Upper lobe of right lung (tissue), 1 donor: Measurements from ENCODE around the gene C2CD2. TPM values are rescaled to one million over a fixed set of nuclear protein-coding genes. Genes with fewer than 3 reads are reported as not detected.

Experiments used
- ATAC-seq: fragments of 200-7000 bp; cut with Tn5 transposase; one replicate; pipeline ENCODE4 v1.9.1; 2020; ENCODE audit warnings: mild to moderate bottlenecking, moderate library complexity
- DNase-seq: peaks from one replicate; pipeline ENCODE4 v3.0.0-alpha.2; 2020
- H3K27ac ChIP-seq: fragments of 200-600 bp; one replicate; pipeline ENCODE4 v1.8.0; 2022
- H3K27me3 ChIP-seq: fragments of 200-600 bp; one replicate; pipeline ENCODE4 v1.8.0; 2022; ENCODE audit warnings: mild to moderate bottlenecking
- H3K36me3 ChIP-seq: fragments of 200-600 bp; one replicate; pipeline ENCODE4 v1.8.0; 2022
- H3K4me1 ChIP-seq: fragments of 200-600 bp; one replicate; pipeline ENCODE4 v1.8.0; 2022
- H3K4me3 ChIP-seq: fragments of 200-600 bp; one replicate; pipeline ENCODE4 v1.8.0; 2022; ENCODE audit warnings: mild to moderate bottlenecking
- H3K9me3 ChIP-seq: fragments of 200-600 bp; one replicate; pipeline ENCODE4 v1.8.0; 2022
- intact Hi-C: fragments of 100-400 bp; cut with DNase I; formaldehyde crosslinking; loops from one replicate; pipeline ENCODE4 v1.11.0; 2022
- total RNA-seq: library from RNA; stranded (reverse); fragmentation: NEBNext Ultra II Directional; extraction: Animal tissue kit (Norgen Biotek cat#: 25700); gene quantifications from one replicate; pipeline ENCODE4 v1.2.1, GENCODE V29; 2021
- TF ChIP-seq, protein P1 (sequence below): fragments of 200-600 bp; IDR thresholded peaks from one replicate; pipeline ENCODE4 v1.8.0; 2022; ENCODE audit warnings: antibody characterized with exemption
- donor health status: DM: no; HTN: yes; CAD: no; lungs with severe emphysema.

The C2CD2 gene
- total RNA-seq, 1 donor from 2014 or later = 26.4 TPM

DNA sequence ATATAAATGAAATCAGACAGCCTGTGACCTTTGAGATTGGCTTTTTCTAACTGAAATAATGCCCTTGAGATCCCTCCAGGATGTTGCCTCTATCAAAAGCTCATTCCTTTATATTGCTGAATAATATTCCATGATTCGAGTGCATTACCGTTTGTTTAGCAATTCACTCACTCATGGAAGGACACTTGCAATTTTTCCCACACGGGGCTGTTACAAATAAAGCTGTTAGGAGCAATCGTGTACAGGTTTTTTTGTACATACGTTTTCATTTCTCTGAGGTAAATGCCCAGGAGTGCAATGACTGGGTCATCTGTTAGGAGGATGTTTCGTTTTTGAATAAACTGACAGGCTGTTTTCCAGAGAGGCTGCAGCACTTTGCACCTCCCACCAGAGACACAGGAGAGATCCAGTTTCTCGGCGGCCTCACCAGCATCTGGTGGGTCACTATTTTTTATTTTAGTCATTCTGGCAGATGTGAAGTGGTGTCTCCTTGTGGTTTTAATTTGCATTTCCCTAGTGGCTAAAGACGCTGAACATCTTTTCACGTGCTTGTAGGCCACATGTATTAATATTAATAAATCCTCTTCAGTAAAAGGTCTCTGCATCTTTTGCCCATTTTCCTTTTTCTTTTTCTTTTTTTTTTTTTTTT, 85.6 kb downstream of the C2CD2 start:
- Histone ChIP-seq H3K4me1 (no peaks in the 10 kb centered on the region), H3K4me3 (no peak overlapping the region), H3K27me3 (no peaks in the 10 kb centered on the region), H3K36me3 (no peaks in the 10 kb centered on the region), H3K27ac (no peak overlapping the region), H3K9me3 (no peaks in the 10 kb centered on the region)
- ATAC-seq (no peak), DNase-seq (no peak)
- TF ChIP-seq, protein P1, sequence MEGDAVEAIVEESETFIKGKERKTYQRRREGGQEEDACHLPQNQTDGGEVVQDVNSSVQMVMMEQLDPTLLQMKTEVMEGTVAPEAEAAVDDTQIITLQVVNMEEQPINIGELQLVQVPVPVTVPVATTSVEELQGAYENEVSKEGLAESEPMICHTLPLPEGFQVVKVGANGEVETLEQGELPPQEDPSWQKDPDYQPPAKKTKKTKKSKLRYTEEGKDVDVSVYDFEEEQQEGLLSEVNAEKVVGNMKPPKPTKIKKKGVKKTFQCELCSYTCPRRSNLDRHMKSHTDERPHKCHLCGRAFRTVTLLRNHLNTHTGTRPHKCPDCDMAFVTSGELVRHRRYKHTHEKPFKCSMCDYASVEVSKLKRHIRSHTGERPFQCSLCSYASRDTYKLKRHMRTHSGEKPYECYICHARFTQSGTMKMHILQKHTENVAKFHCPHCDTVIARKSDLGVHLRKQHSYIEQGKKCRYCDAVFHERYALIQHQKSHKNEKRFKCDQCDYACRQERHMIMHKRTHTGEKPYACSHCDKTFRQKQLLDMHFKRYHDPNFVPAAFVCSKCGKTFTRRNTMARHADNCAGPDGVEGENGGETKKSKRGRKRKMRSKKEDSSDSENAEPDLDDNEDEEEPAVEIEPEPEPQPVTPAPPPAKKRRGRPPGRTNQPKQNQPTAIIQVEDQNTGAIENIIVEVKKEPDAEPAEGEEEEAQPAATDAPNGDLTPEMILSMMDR = no peak
- intact Hi-C loops = no loop called here

DNA sequence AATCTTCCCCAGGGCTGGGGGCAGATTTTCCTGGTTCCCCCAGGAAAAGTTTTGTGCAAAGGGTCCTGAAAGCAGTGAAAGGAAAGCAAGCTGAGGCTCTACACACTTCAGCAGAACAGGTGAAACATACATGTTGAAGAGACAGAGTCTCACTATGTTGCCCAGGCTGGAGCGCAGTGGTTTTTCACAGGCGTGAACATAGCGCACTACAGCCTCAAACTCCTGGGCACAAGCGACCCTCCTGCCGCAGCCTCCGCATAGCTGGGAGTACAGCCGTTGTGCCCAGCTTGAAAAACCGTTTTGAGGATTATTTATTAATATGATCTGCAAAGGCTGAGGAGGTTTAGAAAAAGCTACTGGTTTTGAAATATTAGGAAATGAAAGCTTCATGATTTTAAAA, 86.5 kb downstream of the C2CD2 start:
- Histone ChIP-seq H3K4me3 (no peak overlapping the region), H3K27ac (no peak overlapping the region), H3K36me3 (no peaks in the 10 kb centered on the region), H3K9me3 (no peaks in the 10 kb centered on the region), H3K4me1 (no peaks in the 10 kb centered on the region), H3K27me3 (no peaks in the 10 kb centered on the region)
- ATAC-seq = no peak
- DNase-seq = no peak
- intact Hi-C loops = no loop called here
- TF ChIP-seq, protein P1 = no peak

DNA sequence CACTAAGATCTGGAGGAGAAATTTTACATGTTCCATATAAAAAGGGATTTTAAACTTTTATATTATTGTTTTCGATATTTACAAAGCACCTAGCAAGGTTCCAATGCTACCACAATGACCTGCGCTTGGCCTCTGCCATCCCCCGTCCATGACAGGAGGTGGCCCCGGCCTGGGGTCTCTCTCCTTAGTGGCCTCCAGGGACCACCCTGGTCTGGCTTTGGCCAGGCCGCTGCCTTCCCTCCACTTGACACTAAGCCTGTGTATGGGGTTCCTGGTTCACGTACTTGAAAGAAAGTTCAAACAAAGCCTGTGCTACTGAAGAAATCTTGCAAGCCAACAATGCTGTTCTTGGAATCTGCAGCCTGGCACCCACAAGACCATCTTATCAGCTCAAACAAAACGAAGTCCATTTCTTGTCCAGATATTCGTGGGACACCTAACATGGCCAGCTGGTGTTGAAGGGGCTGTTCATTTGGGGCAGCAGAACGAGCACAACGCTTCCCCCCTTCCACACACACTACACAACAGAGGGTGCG, 87.5 kb downstream of the C2CD2 start:
- Histone ChIP-seq H3K27me3 (no peaks in the 10 kb centered on the region), H3K4me1 (no peaks in the 10 kb centered on the region), H3K4me3 (no peak overlapping the region), H3K36me3 (no peaks in the 10 kb centered on the region), H3K27ac (no peak overlapping the region), H3K9me3 (no peaks in the 10 kb centered on the region)
- ATAC-seq = peak; percentile 37
- DNase-seq = no peak
- TF ChIP-seq, protein P1 = no peak
- intact Hi-C loops = no loop called here

DNA sequence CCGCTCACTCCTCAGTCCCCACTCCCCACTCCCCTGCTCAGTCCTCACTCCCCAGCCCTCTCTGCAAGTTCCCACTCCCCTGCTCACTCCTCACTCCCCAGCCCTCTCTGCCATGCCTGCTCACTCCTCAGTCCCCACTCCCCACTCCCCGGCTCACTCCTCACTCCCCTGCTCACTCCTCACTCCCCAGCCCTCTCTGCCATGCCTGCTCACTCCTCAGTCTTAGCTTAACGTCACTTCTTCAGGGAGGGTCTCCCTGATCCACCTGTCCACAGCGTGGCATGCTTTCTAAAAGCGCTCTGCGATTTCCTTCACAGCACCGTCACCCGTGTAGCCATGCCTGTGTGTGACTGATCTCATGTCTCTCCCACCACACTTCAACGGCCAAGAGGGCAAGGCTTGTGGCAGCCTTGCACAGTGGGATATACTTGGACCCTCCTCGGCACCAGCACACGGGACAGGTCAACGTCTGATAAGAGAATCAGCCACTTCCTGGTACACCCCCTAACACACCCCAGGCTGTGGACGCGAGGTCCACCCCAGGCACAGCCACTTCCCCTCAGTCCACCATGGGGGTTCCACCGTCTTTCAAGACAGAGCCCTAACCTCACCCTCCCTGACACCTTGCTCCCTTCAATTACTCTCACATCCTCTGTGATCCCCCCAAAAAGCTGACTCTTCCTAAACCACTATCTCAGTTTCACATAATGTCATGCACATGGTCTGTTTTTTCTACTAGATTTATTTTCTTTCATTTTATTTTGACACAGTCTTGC, 88.6 kb downstream of the C2CD2 start:
- Histone ChIP-seq H3K27ac (no peak overlapping the region), H3K36me3 (no peaks in the 10 kb centered on the region), H3K4me3 (no peak overlapping the region), H3K27me3 (no peaks in the 10 kb centered on the region), H3K4me1 (no peaks in the 10 kb centered on the region), H3K9me3 (no peaks in the 10 kb centered on the region)
- DNase-seq (peak; percentile 48), ATAC-seq (peak; percentile 10)
- TF ChIP-seq, protein P1 = no peak
- intact Hi-C loops = no loop called here

DNA sequence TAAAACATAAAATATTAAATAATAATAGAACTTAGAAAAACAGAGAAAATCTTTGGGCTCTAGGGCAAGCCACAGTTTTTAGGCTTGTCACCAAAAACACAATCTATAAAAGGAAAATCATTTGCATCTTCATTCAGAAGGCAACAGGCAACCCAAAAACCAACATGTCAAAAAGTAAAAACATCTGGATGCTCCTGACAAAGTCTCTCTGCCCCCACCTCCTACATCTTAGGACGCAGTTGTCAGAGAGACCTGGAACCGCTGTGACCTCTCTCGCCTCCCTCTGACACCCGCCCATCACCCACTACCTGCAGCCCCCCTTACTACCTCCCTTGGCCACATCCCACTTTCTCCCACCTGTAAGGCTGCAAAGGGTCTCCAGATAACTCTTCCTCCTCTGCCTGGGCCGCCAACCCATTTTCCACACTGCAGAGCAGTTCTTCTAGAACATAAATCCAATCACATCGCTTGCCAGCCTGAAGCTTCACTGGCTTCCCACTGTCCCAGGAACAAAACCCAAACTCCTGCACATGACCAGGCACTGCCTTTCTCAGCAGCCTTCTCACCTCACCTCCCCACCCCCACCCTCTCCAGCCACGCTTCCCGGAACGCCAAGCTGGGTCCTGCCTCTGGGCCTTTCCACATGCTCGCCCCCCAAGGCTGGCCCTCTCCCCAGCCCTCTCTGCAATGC, 89.4 kb downstream of the C2CD2 start:
- no peak for ATAC-seq
- no peak overlapping the region for H3K27ac ChIP-seq
- TF ChIP-seq, protein P1 = no peak
- no peaks in the 10 kb centered on the region for H3K4me1 ChIP-seq
- H3K36me3 ChIP-seq = peaks cover under 1% of the 10 kb centered on the region
- H3K9me3 ChIP-seq = no peaks in the 10 kb centered on the region
- no peak overlapping the region for H3K4me3 ChIP-seq
- H3K27me3 ChIP-seq = no peaks in the 10 kb centered on the region
- DNase-seq = peak; percentile 31
- intact Hi-C loops = no loop called here
